ENCODE results near the gene FBXO11.

DNA sequence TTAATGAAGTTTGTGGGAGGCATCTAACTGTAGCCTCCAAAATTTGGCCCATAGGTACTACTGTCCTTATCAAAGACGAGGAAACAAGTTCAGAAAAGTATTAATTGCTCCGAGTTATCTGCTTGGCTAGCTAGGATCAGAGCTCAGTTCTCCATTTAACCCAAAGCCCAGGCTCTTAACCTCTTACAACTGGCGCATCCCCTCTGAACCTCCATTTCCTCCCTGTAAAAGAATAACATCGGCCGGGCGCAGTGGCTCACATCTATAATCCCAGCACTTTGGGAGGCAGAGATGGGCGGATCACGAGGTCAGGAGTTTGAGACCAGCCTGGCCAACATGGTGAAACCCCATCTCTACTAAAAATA is 126.9 kb downstream of the FBXO11 start:
- no peak for TF ChIP-seq POLR2A (IDR thresholded peaks at IDR 0.05)
- TF ChIP-seq, protein P1, sequence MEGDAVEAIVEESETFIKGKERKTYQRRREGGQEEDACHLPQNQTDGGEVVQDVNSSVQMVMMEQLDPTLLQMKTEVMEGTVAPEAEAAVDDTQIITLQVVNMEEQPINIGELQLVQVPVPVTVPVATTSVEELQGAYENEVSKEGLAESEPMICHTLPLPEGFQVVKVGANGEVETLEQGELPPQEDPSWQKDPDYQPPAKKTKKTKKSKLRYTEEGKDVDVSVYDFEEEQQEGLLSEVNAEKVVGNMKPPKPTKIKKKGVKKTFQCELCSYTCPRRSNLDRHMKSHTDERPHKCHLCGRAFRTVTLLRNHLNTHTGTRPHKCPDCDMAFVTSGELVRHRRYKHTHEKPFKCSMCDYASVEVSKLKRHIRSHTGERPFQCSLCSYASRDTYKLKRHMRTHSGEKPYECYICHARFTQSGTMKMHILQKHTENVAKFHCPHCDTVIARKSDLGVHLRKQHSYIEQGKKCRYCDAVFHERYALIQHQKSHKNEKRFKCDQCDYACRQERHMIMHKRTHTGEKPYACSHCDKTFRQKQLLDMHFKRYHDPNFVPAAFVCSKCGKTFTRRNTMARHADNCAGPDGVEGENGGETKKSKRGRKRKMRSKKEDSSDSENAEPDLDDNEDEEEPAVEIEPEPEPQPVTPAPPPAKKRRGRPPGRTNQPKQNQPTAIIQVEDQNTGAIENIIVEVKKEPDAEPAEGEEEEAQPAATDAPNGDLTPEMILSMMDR (IDR thresholded peaks at IDR 0.05): no peak

All from Peyer's patch (tissue), 4 donors.